SHP77 treated with DMSO at 0.1 percent for 48 hours (cell line): ENCODE results near the gene PHLDA1.
A peak's percentile ranks its signal among the peaks of the same experiment; 100 is the strongest.
"Not testable (repeated sequence)": the region's sequence is repeated elsewhere in the genome, so short reads cannot be mapped to it uniquely, and the experiment has no call there.

Experiments used
- DNase-seq: peaks from one replicate; lab custom pipeline; 2025; lab: John Stamatoyannopoulos, UW

Gene PHLDA1

GRCh38 chr12:75985566-75985965 lies 46.0 kb downstream of the PHLDA1 start:
- DNase-seq = no peak

- no peak for DNase-seq
These were observed 46.9 kb downstream of the PHLDA1 start for GRCh38 chr12:75984577-75985182.

- not testable (repeated sequence) for DNase-seq
These were observed 47.7 kb downstream of the PHLDA1 start for GRCh38 chr12:75983851-75984250.

GRCh38 chr12:75982979-75983660 lies 48.5 kb downstream of the PHLDA1 start:
- DNase-seq = no peak

- DNase-seq = no peak
These were observed 49.4 kb downstream of the PHLDA1 start for GRCh38 chr12:75982169-75982564.

GRCh38 chr12:75981247-75982168 lies 50.1 kb downstream of the PHLDA1 start:
- no peak for DNase-seq

- DNase-seq = no peak
These were observed 52.4 kb downstream of the PHLDA1 start for GRCh38 chr12:75979181-75979580.

GRCh38 chr12:75978677-75979076 lies 52.9 kb downstream of the PHLDA1 start:
- DNase-seq = no peak

GRCh38 chr12:75977952-75978671 lies 53.5 kb downstream of the PHLDA1 start:
- DNase-seq = peak; percentile 77

GRCh38 chr12:75977590-75977951 lies 54.0 kb downstream of the PHLDA1 start:
- DNase-seq = no peak

- DNase-seq = no peak
These were observed 54.7 kb downstream of the PHLDA1 start for GRCh38 chr12:75976913-75977312.

GRCh38 chr12:75976113-75976512 lies 55.5 kb downstream of the PHLDA1 start:
- DNase-seq = no peak

- no peak for DNase-seq
These were observed 55.9 kb downstream of the PHLDA1 start for GRCh38 chr12:75975702-75976101.
